ENCODE results near the gene CEP19.

The CEP19 gene

DNA sequence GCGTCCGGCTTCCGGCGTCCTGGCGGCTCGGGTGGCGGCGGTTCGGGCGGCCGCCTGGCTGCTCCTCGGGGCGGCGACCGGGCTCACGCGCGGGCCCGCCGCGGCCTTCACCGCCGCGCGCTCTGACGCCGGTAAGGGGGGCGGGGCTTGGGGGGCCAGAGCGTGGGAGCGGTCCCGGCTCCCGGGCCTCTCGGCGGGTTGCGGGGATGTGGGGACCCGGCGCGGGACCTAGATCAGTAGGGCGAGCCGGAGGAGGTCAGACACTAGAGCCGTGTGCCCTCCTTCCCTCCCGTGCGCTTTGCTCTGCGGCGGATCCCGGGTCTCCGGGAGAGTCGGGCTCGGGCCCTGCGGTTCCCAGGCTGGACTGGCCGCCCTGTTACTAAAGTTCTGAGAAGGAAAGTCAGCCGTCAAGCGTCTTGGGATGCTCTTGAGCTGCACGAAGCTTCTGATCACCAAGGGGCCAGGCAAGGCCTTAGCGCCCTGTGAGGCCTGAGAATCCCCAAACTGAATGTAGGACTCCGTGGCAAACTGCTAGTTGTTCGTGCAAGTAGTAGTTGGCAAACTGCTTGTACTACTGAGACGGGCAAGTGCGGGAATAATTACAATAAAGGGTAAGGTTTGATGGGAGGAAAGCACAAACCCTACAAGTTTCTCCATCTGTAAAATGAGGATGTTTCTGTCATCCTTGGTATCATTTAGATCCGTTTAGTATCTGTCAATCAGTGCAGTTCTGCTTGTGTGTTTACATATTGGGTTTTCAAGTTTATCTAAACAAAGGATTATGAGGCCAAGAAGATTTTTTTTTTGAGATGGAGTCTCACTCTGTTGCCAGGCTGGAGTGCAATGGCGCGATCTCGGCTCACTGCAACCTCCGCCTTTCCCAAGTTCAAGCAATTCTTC is 714 bp upstream of the CEP19 start:
- in situ Hi-C loops (cut with HindIII; ENCODE audit: low sequenced_read_pairs), result no loop called here

DNA sequence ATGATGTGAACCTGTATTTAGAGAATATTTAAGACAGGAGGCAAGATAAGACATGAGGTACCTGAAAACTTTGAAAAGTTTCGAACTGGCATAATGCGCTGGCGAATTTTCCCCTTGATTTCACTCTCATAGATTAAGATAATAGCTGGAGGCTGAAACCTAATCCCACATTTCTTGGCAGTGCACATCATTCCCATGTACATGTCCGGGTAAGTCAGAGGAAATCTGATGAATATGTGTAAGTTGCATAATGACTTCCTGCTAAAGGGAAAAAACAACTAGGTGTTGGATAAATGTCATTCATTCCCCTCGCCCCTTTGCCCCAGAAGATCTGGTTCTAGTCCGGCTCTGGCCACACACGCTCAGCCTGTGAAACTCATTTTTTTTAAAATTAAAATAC is 3.6 kb downstream of the CEP19 start:
- in situ Hi-C loops (cut with HindIII; ENCODE audit: low sequenced_read_pairs), result no loop called here

DNA sequence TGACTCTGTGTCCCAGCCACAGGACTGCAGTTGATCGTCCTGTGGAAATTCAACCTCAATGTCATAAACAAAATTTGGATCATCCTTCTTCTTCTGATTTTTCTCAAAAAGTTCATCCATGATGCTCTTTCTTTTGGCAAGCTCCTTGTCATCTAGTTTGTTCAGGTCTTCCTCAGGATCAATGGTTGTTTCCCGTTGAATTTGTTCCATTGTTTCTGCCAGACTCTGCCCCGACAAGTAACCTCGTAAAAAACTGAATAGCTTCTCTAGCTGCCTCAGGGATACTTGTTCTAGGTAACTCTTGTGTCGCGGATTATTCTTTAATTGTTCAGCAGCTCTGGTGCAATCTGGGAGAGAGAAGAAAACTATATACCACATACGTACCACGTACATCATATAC is 4.5 kb downstream of the CEP19 start:
- in situ Hi-C loops (cut with HindIII; ENCODE audit: low sequenced_read_pairs), result no loop called here

DNA sequence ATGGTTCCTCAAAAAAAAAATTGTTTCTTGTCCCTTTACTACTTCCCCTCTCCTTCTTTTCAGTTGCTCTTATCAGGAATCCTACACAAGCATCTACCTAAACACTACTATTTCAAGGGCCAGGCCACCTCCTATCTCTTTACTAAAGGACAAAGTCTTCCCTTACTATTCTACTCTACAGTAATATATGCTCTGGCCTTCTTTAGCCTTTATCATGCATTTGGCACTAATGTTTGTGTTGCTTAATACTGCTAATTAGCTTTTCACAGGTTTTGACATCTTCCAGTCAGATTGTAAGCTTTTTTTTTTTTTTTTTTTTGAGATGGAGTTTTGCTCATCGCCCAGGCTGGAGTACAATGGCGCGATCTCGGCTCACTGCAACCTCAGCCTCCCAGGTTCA is 5.3 kb downstream of the CEP19 start:
- in situ Hi-C loops (cut with HindIII; ENCODE audit: low sequenced_read_pairs), result no loop called here

DNA sequence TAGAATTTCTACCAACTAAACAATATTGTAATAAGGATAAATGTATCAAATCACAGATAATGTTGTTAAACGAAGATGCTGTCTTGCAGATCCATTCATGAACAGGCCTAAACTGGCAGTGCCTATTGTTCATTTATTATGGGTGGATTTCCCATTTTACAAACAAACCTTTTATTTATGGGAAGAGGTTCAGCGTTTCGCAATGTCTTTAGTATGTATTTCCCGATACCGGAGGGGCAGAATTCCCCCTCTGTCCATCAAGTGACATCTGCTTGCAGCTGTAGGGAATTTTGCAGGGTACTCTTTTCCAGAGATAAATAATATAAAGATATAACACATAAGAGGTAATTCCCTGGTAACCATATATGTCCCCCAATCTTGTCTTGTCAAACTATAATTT is 5.7 kb downstream of the CEP19 start:
- in situ Hi-C loops (cut with HindIII; ENCODE audit: low sequenced_read_pairs), result no loop called here

DNA sequence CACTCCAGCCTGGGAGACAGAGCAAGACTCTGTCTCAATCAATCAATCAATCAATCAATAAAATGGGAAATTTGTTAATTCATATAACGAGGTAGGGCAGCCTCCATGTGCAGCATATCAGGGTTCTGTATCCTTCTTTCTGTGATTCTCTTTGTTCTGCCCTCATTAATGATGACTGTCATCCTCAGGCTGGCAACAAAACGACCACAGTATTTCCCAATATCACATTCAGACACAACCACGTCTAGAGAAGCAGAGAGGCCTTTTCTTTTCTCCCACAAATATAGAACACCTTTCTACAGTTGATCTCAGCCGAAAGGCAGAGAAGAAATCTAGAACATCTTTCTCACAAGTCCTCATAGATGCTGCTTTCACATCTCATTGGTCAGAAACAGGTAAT is 11.2 kb downstream of the CEP19 start:
- in situ Hi-C loops (cut with HindIII; ENCODE audit: low sequenced_read_pairs), result no loop called here

DNA sequence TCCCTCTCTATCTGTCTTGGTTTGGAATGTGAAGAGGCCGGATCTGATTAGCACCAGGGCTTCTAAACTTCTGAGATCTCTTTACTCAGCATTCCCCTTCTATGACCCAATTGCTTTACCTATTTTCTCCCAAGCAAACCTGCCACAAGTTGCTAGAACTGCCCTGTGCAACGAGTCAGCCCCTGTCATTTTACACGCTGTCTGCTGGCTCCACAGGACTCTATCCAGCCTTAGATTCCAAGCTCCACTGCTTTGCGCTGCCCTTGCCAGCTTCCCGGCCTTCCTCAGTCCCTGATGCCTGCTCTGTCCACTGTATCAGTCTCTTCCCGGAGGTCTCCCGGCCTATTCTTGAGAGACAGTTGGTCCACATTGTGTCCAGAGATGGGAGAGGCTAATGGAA is 12.3 kb downstream of the CEP19 start:
- in situ Hi-C loops (cut with HindIII; ENCODE audit: low sequenced_read_pairs), result no loop called here

DNA sequence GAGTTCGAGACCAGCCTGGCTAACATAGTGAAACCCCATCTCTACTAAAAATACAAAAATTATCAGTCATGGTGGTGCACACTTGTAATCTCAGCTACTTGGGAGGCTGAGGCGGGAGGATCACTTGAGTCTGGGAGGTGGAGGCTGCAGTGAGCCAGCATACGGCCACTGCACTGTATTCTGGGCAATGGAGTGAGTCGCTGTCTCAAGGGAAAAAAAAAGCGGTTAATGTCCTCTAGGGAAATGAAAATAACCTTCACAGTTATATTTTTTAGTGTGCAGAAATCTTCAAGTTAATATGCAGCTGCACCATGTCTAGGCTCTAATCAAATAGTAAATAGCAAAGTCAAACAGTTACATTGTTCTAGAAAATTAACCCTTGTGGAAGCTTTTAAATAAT is 14.8 kb downstream of the CEP19 start:
- in situ Hi-C loops (cut with HindIII; ENCODE audit: low sequenced_read_pairs), result no loop called here

DNA sequence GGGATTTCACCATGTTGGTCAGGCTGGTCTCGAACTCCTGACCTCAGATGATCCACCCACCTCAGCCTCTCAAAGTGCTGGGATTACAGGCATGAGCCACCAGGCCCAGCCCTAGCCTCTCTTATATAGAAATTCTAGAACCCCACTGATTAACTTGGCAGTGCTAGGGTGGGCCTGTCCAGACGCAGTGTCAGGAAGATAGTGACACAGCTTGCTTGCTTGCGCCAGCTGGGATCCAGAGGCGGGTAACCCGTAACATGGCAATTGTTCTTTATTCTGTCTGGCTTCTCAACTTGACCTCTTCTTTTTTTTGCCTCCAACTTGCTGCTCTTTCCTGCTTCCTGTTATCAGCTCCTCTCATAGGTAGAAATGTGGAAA is 16.2 kb downstream of the CEP19 start:
- in situ Hi-C loops (cut with HindIII; ENCODE audit: low sequenced_read_pairs), result no loop called here

DNA sequence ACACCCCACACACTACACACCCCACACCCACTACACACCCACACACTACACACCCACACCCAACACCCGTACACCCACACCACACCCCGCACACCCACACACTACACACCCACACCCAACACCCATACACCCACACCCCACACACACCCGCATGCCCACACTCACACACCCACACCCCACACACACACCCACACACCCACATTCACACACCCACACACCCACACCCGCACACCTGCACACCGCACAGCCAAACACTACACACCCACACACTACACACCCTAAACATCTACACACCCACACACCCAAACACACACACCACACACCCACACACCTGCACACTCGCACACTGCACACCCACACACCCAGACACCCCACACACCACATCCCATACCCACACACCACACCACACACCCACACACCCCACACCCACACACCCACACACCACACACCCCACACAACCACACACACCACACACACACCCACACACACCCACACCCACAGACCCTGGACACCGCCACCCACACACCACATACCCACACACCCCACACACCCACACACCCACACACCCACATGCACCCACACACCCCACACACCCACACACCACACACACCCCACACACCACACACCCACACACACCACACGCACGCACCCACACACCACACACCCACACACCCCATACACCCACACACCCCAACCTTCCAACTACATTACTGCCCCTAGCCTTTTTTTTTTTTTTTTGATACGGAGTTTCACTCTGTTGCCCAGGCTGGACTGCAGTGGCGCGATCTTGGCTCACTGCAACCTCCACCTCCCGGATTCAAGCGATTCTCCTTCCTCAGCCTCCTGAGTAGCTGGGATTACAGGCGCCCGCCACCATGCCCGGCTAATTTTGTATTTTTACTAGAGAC is 16.9 kb downstream of the CEP19 start:
- in situ Hi-C loops (cut with HindIII; ENCODE audit: low sequenced_read_pairs), result no loop called here

DNA sequence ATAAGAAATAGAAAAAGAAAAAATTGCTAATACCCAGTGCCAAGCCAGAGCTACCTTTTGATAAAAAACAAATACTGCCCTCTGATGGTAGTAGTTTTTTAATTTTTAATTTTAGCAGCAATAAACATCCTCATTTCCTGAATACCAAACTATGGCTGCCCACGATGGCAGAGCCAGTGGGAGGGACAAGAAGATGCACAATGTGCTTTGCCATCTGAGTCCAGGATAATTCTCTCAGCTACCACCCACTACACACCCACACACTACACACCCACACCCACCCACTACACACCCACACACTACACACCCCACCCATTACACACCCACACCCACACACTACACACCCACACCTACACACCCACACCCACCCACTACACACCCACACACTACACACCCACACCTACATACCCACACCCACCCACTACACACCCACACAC is 17.8 kb downstream of the CEP19 start:
- in situ Hi-C loops (cut with HindIII; ENCODE audit: low sequenced_read_pairs), result no loop called here

DNA sequence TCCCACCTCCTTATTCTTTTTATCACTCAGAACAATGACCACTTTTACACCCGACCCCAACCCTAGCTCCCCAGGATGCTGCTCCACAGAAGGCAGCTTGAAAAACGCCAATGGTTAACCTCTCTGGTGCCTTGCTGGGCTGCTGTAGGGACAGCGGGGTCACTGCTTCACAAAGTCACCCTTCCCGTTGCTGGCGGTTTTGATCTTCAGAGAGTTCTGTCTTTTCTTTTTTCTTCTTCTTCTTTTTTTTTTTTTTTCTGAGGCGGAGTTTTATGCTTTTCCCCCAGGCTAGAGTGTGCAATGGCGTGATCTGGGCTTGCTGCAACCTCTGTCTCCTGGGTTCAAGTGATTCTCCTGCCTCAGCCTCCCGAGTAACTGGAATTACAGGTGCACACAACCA is 20.7 kb downstream of the CEP19 start:
- in situ Hi-C loops (cut with HindIII; ENCODE audit: low sequenced_read_pairs), result no loop called here

DNA sequence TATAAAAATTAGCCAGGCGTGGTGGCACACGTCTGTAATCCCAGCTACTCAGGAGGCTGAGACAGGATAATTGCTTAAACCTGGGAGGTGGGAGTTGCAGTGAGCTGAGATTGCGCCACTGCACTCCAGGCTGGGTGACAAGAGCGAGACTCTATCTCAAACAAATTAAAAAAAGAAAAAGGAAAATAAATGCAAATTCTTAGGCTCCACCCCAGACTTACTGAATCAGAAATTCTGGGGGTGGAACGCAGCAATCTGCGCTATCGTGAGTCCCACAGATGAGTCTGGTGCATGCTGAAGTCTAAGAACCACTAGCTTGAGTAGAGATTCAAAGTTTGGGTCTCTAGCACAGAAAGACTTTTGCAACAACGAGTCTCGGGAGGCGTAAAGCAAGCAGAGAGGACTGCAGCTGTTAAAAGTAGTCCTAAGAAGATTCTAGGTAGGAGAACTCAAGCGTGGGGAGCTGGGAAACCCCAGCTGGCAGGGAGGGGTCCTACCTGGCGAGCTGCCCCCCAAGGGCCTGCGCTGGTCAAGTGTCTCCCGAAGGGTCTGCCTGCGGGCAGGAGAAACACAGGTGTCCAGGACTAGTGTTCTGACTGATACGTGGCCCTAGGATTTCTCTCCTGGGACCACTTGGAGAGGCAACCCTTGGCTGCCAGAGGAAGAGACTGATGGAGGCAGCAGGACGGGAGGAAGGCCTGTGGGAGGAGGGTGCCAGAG is 21.9 kb downstream of the CEP19 start:
- in situ Hi-C loops (cut with HindIII; ENCODE audit: low sequenced_read_pairs), result loop anchor here (5.0 kb wide), 3 partner anchors 38 to 158 kb away; no protein-coding TSS in a partner anchor

DNA sequence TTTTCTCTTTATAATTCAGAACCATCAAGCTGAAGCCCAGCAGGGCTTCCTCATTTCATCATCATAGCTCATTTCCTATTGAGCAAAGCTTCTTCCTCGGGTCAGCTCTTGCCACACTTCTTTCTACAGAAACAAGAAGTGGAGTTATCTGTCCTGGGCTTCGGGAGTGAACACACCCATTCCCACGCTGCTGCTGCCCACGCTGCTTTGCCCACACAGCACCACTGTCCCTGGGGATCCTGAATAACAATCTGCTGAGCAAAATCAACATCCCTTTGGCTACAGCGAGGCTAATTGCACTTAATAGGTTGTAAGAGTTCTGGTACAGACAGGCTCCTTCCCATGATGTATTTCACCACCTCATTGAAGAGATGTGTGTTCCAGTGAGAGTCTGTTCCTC is 23.7 kb downstream of the CEP19 start:
- in situ Hi-C loops (cut with HindIII; ENCODE audit: low sequenced_read_pairs), result loop anchor here (5.0 kb wide), 3 partner anchors 36 to 156 kb away; no protein-coding TSS in a partner anchor

DNA sequence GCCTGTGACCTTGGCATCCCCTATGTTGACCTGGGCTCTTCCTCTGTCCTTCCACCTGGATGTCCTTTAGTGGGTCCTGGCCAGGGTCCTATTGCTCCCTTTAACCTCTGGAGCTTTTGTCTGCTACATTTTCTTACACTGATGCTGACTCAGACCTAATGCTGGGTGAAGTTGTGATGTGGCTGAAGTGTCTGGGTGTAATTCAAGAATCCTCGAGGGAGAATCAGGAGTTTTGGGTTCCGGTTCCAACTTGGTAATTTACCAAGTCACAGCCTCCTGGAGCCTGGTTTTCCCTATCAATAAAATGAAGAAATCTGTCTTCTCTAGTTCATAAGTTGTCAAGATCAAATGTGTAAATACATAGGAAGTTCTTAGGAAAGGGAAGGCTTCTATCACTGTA is 25.6 kb downstream of the CEP19 start:
- in situ Hi-C loops (cut with HindIII; ENCODE audit: low sequenced_read_pairs), result loop anchor here (5.0 kb wide), 3 partner anchors 34 to 154 kb away; no protein-coding TSS in a partner anchor

DNA sequence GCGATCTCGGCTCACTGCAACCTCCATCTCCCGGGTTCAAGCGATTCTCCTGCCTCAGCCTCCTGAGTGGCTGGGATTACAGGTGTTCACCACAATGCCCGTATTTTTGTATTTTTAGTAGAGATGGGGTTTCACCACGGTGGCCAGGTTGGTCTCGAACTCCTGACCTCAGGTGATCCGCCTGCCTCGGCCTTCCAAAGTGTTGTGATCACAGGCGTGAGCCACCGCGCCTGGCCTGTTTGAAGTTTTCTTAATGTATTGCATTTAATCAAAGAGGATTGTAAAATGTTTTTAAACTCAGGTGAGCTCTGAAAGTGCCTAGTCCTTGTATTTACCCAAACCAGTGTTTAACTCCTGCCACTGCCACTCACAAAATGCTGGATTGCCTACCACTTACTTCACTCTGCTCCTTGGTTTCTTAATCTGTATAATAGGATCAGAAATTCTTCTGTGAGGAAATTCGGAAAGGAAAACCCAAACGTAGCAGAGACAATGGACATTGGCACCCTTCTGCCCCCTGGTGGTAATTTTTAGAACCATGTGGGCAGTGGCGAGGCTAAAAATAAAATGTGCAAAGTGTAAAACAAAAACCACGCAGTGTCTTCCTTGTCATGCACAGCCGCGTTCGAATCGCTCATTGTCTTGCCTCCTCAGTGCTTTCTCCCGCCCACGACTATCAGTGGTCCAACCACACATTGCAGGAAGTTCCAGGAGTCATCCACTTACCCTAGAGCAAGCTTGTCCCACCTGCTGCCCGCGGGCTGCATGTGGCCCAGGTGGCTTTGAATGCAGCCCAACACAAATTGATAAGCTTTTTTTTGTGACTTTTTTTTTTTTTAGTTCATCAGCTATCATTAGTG is 27.3 kb downstream of the CEP19 start:
- in situ Hi-C loops (cut with HindIII; ENCODE audit: low sequenced_read_pairs), result loop anchor here (5.0 kb wide), 3 partner anchors 32 to 152 kb away; no protein-coding TSS in a partner anchor

DNA sequence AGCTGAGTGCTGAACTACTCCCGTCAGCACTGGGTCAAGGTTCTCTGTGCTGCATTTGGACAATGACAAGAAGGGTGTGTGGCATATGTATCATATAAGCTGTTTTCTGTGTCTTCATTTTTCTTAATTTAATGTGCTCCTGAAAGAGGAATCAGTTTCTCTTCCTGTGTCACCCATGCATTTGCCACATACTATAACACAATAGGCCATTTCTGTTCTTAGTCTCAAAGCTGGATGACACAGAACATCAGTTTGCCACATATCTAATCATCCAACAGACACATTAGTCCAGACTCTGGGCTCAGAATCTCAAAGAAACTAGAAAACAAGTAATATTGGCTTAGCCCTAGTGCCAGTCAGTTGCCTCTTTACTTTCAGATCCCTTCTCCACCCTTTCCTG is 34.1 kb downstream of the CEP19 start:
- in situ Hi-C loops (cut with HindIII; ENCODE audit: low sequenced_read_pairs), result no loop called here

DNA sequence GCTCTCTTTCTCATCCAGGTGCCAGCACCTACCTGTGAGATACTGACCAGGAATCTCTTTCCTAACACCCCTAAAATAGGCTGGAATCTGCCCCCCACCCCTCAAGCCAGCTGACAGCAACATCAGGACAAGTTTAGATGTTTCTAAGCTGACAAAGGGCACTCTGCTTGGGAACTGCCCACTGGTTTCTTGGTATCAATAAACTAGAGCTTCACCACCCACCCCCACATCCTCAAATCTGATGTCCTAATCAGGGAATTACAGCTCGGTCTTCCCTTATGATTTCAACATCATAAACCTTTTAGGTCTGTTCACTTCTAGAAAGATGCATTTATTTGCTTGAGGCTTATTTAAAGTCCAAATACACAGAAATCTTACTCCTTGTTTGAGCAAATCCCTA is 34.7 kb downstream of the CEP19 start:
- in situ Hi-C loops (cut with HindIII; ENCODE audit: low sequenced_read_pairs), result no loop called here

DNA sequence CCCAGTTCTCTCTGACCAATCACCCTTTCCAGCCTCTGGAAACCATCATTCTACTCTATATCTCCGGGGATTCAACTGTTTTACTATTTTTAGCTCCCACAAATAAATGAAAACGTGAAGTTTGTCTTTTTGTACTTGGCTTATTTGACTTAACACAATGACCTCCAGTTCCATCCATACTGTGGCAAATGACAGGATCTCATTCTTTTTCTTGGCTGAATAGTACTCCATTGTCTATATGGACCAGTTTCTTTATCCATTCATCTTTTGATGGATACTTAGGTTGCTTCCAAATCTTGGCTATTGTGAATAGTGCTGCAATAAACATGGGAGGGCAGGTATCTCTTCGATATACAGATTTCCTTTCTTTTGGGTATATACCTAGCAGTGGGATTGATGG is 38.4 kb downstream of the CEP19 start:
- in situ Hi-C loops (cut with HindIII; ENCODE audit: low sequenced_read_pairs), result no loop called here

DNA sequence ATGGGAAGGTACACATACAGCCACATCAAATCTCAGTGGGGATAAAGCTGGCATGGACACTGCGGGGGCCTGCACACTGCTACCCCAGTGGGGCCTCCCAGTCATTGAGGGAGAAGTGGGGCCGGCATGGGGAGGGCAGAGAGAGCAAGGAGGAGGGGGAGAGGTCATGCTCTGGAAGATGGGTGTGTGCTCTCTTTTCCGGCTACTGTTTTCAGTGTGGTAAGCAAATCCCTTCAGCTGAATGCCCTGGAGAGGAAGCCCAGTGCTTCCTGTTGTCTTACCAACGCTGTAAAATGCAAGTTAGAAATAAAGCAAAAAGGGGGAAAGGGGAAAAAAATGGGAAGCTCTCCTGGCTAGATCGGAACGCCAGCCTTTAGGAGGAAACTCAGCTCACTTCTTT is 41.7 kb downstream of the CEP19 start:
- in situ Hi-C loops (cut with HindIII; ENCODE audit: low sequenced_read_pairs), result no loop called here
